Fibroblast of skin of right quadriceps (primary cell): ENCODE results near the gene NUF2.
"Not testable (repeated sequence)": the region's sequence is repeated elsewhere in the genome, so short reads cannot be mapped to it uniquely, and the experiment has no call there.

Source experiments
- DNase-seq: peaks from one replicate; pipeline ENCODE4 v3.0.0-alpha.2; 2013

Gene NUF2

GRCh38 chr1:163337631-163338030 lies 15.9 kb downstream of the NUF2 start:
- DNase-seq = no peak

- DNase-seq = no peak
Observed at GRCh38 chr1:163346326-163346870, 24.6 kb downstream of the NUF2 start.

GRCh38 chr1:163347106-163347505 lies 25.4 kb downstream of the NUF2 start:
- DNase-seq = no peak

GRCh38 chr1:163351912-163352311 lies 30.2 kb downstream of the NUF2 start:
- no peak for DNase-seq

GRCh38 chr1:163357378-163357777 lies 35.6 kb downstream of the NUF2 start:
- DNase-seq = peak; percentile 6

- DNase-seq = not testable (repeated sequence)
Observed at GRCh38 chr1:163358172-163358571, 36.4 kb downstream of the NUF2 start.

GRCh38 chr1:163361123-163361934 lies 39.6 kb downstream of the NUF2 start:
- DNase-seq = no peak

GRCh38 chr1:163365186-163365585 lies 43.4 kb downstream of the NUF2 start:
- no peak for DNase-seq

- DNase-seq = no peak
Observed at GRCh38 chr1:163366555-163366954, 44.8 kb downstream of the NUF2 start.

- DNase-seq = no peak
Observed at GRCh38 chr1:163367721-163368120, 46.0 kb downstream of the NUF2 start.

- no peak for DNase-seq
Observed at GRCh38 chr1:163372576-163372975, 50.8 kb downstream of the NUF2 start.

GRCh38 chr1:163378554-163378953 lies 56.8 kb downstream of the NUF2 start:
- DNase-seq = no peak

- no peak for DNase-seq
Observed at GRCh38 chr1:163379801-163380200, 58.0 kb downstream of the NUF2 start.

- DNase-seq = no peak
Observed at GRCh38 chr1:163381487-163382184, 59.9 kb downstream of the NUF2 start.

- no peak for DNase-seq
Observed at GRCh38 chr1:163382395-163382794, 60.6 kb downstream of the NUF2 start.

GRCh38 chr1:163387146-163387545 lies 65.4 kb downstream of the NUF2 start:
- no peak for DNase-seq

- DNase-seq = no peak
Observed at GRCh38 chr1:163388970-163389369, 67.2 kb downstream of the NUF2 start.

GRCh38 chr1:163395790-163396189 lies 74.0 kb downstream of the NUF2 start:
- DNase-seq = peak; percentile 21

GRCh38 chr1:163397451-163398200 lies 75.9 kb downstream of the NUF2 start:
- DNase-seq = no peak

GRCh38 chr1:163399001-163399400 lies 77.2 kb downstream of the NUF2 start:
- no peak for DNase-seq

- no peak for DNase-seq
Observed at GRCh38 chr1:163399976-163400601, 78.3 kb downstream of the NUF2 start.

- no peak for DNase-seq
Observed at GRCh38 chr1:163401211-163401610, 79.5 kb downstream of the NUF2 start.
